SKM-1 (cell line): Measurements from ENCODE around the gene PTK6.

Experiments
- DNase-seq: peaks from one replicate; lab custom pipeline; 2025; ENCODE audit not compliant: unreplicated experiment; lab: John Stamatoyannopoulos, UW

The PTK6 gene

GRCh38 chr20:63545814-63546213 lies 8.6 kb upstream of the PTK6 start:
- DNase-seq: no peak

DNA sequence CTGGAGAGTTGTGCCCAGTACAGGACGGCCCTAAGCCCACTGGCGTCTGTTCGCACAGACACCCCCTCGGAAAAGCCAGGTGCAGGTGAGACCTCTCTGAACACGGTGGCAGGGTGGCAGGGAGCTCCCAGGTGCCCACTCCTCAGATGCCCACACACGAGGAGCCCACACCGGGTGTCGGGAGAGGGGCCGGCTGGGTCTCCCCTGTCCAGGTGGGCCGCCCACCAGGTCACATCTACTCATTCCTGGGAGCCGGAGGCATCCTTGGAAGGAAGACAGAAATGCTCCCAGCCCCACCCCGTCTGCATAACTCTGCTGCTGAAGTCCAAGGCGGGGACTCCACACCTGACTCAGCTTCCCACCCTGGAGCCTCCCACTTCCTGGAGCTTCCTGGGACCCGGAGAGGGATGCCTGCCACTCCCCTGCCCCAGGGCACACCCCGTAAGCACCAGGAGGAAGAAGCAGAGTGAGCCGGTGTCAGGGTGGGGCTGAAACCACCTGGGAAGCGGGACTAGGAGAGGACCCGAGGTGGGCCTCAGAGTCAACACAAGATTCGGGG lies 7.9 kb upstream of the PTK6 start:
- DNase-seq: no peak

GRCh38 chr20:63544241-63544957 lies 7.2 kb upstream of the PTK6 start:
- DNase-seq: no peak

- DNase-seq: no peak
Observed at GRCh38 chr20:63543733-63544132, 6.6 kb upstream of the PTK6 start.

GRCh38 chr20:63543131-63543530 lies 6.0 kb upstream of the PTK6 start:
- no peak for DNase-seq

DNA sequence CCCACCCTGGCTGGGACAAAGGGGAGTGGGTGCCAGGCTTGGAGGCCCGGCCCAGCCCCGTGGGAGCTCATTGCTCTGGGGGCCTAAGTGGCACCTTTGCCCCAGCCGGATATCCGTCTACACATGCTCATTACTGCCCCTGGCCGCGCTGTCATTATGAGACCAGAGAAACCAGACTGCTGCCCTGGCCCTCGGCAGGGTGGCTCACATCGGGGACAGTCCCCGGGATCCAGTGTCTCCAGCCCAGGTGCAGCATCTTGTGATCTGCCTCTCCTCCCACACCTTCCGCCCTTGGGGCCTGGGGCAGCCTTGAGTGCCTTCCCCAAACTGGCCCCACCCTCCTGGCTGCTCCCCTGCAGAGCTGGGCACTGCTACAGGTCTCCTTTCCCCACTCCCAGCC lies 5.5 kb upstream of the PTK6 start:
- no peak for DNase-seq

DNA sequence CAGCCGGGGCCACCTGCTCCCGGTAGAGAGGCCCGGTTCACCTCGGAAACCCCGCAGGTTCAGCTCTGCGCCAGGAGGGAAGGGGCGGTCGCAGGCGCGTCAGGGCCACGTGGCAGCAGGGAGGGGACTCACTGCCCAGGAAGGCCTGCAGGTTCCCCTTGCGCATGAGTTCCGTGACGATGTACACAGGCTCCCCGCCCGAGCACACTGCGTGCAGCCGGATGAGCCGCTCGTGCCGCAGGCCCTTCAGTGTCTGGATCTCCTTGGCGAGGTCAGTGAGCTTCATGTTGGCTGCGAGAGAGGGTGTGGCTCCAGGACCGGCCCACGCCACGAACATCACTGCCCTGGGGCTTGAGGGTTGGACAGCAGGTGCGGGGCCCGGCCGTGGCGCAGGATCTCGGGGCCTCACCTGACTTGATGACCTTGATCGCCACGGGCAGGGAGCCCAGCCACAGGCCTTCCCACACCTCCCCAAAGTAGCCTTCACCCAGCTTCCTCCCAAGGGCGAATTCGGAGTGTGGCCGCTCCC lies 4.9 kb upstream of the PTK6 start:
- no peak for DNase-seq

GRCh38 chr20:63541371-63541770 lies 4.2 kb upstream of the PTK6 start:
- DNase-seq: no peak

GRCh38 chr20:63540417-63541186 lies 3.4 kb upstream of the PTK6 start:
- no peak for DNase-seq

DNA sequence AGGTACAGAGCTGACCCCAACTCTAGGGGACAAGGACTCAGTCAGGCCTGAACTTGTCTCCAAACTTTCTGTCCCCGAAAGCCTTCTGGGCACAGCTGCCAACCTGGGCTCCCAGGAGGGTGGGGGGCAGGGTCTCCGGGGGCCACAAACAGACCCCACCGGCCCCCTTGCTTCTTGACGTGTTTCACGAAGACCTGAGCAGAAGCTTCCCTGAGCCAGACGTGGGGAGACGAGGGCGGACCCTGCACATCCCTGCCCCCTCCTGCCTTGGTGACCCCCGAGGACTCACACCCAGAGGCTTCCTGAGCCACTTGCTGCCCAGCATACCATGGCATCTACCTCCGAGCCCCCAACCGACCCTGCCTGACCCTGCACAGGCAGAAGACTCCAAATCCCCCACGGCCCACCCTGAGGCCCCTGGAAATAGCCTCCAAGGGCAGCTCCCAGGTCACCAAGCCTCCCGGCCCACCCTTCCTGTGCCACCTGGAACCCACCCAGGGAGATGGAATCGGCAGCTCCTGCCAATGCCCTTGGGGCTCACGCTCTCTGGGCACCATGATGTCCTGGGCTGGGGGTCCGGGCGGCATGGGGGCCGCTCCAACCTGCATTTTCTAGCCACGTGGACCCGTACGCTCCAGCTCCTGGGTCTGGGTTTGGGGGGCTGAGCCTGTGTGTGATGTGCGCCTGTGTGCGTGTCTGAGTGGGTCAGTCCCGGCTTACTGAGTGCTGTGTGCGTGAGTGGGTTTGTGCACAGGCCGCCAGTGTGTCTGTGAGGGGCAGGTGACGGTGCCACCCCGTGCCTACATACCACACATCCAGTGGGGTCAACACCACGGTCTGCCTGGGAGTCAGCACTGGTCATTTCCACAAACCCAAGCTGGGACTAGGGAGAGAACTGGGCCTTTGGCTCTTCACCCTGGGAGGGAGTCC lies 2.5 kb upstream of the PTK6 start:
- no peak for DNase-seq

DNA sequence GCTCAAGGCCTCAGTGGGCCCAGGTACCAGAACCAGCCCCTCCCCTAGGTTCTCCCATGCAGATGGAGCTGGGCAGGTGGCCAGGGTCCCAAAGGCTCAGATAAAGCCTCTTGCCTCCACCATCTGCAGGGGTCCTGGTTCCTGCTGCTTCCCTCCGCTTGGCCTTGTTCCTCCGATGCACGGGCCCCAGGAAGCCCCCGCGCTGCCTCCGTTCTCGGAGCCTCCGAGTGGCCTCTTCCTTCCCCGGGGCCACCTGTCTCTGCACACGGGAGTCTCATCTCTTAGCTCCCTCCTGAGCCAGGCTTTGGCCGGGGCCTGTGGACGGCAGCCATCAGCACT lies 1.9 kb upstream of the PTK6 start:
- DNase-seq: no peak

DNA sequence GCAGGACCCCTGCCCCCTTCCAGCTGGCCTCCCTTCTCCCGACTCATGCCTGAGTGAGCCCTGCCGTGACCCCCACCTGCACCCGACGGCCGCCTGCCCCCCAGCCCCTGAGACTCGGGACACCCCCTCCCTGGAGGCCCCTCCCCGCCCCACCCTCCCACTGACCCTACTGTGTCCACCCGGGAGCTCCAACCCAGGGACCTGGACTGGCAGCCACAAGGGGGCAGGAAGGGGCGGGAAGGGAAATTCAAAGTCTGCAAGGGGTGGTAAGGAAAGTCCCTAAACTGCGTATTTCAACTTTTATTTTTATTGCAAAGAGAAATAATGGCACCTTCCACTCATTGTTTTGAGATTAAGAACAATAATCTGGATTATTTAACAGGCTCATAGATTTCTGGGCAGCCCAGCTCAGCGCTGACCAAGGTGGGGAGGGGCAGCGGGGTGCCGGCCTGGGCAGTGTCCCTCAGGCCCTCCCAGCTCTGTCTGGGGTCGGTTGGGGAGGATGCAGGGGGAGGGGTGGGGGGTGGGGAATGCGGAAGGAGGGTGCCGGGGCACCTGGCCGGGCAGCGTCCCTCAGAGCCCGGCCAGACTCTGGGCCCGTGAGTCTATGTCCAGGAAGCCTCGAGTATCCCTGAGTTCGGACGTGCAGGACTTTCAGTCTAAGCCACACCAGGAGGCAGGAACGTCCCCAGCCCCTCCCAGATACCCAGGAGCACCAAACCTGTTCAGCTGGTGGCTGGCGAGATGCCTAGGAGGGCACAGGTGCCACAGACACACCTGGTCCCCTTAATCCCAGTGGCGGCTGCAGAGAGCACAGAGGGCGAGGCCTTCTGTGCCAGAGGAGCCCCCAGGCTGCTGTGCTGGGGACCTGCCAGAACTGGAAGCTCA lies 1.3 kb upstream of the PTK6 start:
- DNase-seq: no peak

GRCh38 chr20:63537525-63538203 lies 488 bp upstream of the PTK6 start:
- DNase-seq: peak; percentile 75

DNA sequence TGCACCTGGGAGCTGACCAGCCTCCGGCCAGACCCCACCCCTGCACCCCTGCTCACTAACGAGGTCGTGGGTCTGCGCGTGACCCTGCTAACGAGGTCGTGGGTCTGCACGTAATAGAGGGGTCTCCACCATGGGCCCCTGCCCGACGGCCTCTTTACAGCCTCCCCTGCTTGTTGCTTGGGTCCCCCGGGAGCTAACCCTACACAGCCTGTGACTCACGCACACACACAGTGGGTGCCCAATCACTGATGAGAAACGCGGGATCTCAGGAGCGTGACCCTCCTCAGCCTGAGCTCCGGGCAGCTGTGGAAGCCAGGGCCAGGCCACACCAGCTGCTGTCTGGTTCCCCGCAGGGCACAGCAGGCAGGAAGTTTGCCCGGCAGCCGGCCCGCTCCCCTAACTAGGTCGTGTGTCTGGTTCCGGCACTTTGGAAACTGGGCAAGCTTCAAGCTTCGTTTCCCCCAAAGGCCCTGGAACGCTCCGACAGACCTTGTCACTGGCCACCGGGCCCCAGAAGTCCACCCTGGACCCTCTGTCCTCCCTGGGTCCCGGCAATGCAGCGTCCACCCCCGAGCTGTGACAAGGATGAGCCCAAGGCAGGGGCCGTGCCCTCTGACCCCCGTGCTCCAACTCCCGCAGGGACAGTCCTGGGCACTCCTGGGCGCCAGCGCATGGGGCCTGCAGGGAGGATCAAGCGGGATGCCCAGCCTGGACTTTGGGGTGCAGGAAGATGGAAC lies 767 bp downstream of the PTK6 start:
- no peak for DNase-seq

- no peak for DNase-seq
Observed at GRCh38 chr20:63534831-63535651, 2.1 kb downstream of the PTK6 start.

GRCh38 chr20:63534427-63534830 lies 2.7 kb downstream of the PTK6 start:
- DNase-seq: no peak

- DNase-seq: no peak
Observed at GRCh38 chr20:63533871-63534393, 3.2 kb downstream of the PTK6 start.

DNA sequence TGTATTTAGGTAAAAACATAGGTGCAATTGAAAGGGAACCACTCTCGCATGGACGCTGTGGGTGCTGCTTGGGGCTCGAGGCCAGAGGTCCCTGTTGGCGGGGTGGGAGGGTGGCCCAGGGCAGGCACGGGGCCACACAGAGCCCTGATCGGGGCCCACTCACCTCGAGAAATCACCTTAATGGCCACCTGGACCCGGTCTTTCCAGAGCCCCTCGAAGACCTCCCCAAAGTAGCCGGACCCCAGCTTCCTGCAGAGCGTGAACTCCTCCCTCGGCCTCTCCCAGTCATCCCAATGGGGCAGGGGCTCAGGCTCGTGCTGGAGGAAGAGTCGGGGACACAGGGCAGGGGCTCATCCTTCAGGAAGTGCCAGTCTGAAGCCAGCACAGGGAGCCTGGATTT lies 3.8 kb downstream of the PTK6 start:
- DNase-seq: no peak
